NCI-H510A treated with DMSO at 0.1 percent for 48 hours (cell line): Measurements from ENCODE around the gene PRDM16.

Experiments
- DNase-seq: peaks from one replicate; lab custom pipeline; 2025; lab: John Stamatoyannopoulos, UW

PRDM16 gene

DNA sequence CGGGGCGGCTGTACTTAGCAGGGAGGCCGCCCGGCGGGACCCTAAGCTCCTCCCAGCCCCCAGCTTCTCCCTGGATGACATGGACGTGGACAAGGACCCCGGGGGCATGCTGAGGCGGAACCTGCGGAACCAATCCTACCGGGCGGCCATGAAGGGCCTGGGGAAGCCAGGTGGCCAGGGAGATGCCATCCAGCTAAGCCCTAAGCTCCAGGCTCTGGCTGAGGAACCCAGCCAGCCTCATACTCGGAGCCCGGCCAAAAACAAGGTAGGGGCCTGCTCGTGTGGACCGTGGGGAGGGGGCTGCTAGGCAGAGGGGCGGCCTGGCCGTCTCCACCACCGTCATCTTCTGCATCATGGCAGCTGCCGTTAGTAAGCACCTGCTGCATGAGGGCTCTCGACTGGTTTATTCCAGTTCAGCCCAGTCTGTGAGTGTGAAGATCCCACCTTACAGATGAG is 394.4 kb downstream of the PRDM16 start:
- no peak for DNase-seq

DNA sequence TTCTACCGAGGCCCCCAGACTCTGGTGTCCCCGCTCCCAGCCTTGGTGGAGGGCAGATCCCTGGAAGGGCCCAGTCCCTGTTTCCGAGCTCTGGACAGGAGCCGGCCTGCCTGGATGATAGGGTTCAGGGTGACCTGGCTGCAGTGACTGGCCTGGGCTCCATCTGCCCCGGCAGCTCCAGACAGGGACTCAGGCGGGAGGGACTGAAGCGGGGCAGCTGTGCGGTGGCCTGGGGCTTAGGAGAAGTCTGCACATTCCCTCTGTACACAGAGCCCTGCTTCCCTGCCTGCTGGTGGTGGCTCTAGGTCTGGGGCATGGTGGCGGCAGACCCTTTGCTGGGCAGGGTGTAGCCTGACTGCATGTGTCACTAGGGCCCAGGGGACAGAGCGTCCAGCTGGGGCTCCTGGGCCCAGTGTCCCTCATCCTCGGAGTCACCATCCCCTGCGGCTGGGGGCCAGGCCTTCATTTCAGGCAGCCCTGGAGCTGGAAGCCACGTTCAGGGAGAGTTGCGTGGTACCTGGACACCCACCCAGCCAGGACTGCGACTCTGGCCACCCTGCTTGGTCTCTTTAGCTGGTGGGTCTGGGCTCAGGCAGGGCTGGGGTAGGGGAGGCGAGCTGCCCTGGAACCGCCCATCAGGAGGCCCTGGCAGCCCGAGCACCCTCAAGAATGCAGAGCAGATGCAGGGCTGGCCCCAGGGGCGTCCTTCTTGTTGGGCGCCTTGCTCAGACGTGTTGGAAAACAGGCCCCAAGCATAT is 395.1 kb downstream of the PRDM16 start:
- no peak for DNase-seq

DNA sequence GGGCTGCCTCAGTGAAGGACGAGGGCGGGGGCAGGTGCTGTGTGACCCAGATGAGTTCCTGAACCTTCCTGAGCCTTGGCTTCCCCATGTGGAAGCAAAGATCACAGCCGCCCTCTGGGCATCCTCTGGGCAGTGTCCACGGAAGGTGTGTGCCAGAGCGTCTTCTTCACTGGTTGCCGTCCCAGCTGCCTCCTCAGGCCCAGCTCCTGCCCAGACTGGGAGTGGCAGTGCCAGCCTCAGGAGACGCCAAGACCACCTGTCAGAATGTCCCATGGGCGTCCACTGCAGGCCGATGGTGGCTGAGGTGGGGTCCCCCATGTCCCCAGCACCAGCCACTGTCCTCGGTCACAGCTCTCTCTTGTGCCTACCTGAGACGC is 395.6 kb downstream of the PRDM16 start:
- DNase-seq: no peak

DNA sequence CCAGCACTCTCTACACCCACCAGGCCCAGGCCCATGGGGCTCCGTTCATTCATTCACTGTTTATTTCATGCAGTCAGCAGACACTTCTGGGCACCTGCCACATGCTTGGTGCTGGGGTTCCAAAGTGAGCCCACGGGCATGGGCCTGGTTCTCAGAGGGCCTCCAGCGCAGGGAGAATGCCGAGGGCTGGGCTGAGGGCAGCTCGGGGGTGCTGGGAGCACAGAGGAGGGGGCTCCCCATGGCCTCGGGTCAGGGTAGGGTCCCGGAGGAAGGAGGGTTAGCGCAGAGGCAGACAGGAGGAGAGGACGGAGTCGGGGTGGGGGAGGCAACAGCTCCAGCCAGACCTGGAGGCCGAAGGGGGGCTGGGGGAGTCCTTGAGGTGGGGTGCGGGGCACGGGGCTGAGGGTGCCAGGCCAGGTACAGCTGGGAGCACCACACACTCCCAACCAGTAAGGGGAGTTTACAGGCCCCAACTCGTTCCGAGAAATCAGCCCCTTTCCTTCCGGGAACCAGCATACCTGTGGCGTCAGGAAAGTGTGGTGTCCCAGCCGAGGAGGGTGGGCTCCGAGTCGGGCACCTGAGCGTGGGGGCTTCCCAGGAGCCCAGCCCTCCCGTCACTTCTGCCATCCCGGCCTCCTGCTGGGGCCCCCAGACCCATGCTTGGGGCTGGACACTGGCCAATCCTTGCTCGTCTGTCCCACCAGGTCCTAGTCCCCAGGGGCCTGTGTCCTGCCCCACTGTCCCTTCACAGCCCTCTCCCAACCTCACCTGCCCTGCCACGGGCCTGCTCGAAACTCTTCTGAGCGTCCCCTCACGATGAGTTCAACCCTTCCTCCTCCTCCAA is 396.3 kb downstream of the PRDM16 start:
- no peak for DNase-seq

DNA sequence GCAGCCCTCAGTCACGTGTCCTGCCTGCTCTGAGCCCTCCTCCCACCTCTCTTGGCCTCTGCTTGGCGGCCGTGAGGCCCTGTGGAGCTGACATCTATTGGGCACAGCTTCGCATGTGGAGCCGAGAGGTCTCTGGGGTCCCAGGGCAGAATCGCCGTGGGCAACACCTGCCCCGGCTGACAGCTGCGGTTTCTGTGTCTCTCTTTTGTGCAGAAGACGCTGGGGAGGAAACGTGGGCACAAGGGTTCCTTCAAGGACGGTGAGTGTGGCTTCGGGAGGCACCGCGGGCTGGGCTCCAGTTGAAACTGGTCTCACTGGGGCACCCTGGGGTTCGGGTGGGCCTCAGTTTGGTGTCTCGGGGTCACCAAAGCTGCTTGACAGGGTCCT is 396.9 kb downstream of the PRDM16 start:
- DNase-seq: no peak

DNA sequence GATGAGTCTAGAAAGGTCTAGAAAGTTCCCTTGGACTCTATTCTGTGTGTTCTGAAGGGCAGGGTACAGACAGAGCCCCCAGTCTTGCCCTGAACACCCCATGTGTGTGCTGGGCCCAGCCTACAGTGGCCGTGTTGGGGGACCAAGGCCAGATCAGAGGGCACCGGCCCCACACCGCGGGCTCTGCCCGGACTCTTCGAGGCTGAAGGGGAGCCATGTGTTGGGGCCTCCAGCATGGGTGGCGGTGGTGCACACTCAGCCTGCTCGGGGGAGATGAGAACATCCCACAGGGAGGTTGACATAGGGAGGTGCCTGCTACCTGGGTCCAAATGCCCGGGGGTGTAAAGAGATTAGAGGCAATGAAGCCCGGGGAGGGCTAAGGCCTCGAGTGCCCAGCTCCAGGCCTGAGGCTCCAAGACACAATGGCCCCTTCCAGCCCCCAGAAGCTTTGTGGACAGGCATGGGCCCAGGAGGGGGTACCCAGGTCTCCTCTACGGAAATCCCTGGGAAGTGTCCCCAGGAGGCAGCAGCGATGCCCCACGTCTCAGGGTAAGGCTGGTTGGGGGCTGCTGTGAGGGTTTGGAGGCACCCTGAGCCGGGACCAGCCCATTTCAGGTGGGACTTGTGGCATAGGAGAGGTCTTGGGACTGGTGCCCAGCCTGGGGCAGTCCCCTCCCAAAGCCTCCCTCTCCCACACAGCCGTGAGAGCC is 397.5 kb downstream of the PRDM16 start:
- no peak for DNase-seq

DNA sequence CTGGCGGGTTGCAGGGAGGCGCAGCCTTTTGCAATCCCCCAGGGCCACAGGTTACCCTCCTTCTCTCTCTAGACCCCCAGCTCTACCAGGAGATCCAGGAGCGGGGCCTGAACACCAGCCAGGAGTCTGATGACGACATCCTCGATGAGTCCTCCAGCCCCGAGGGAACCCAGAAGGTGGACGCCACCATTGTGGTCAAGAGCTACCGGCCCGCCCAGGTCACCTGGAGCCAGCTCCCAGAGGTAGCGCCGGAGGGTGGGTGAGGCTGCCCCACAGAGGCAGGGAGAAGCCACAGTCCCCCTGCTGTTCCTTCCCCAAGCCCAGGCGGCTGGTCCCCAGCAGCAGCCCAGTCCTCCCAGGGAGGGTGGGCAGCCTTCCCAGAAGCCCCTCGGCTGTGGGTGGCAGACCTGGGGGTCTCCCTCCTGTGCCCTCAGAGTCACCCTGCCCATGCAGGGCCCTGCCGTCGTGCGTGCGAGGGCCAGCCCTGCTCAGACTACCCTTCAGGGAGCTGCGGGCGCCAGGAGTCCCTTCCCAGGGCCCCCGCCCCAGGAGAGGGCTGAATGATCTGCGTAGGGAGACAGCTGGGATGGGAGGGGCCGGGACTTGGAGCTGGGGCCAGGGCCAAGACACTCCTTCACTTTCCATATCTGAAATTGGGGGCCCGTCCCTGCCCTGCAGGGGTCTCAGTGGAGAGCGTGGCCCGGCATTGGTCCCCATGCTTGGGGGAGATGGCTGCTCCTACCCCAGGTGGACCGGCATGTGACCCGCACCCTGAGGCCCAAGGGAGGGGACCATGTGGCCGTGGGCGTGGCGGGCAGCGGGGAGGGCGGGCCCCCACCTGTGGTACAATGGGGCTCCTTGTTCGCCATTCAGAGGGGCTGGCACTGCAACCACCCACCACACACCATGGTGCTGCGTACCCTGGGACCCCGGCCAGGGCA is 398.4 kb downstream of the PRDM16 start:
- no peak for DNase-seq

DNA sequence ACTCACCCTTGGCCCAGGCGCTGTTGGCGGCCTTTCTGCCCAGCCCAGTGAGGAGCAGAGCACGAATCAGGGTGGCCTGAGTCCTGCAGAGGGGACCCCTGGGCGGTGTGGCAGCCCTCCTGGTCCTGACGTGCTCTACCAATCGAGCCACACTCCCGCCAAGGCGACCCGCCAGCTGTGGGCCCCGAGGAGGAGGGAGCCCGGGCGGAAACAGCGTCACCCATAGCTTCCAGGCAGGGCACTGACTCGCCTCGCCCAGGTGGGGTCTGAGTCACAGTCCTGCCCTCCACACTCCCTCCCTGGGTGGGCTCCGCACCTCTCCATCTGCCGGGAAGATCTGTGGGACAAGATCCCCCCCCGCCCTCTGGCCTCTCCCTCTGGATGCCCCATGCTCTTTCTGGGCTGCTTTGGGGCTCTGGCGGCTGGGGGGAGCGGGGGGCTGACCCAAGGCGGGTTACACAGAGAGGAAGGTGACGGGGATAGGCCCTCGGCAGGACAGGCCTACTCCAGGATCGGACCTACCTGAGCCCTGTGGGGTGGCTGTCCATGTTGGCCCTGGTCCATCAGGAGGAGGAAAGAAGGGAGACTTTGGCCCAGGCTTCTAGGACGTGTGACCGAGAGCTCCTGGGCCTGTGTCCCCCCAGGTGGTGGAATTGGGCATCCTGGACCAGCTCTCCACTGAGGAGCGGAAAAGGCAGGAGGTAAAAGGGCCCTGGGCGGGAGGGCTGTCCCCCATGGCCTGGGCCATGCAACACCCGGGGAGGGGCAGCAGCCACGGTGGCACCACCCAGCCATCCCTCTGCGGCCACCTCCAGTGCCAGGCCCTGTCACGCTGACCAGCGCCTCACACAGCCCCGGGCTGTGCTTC is 399.5 kb downstream of the PRDM16 start:
- no peak for DNase-seq

DNA sequence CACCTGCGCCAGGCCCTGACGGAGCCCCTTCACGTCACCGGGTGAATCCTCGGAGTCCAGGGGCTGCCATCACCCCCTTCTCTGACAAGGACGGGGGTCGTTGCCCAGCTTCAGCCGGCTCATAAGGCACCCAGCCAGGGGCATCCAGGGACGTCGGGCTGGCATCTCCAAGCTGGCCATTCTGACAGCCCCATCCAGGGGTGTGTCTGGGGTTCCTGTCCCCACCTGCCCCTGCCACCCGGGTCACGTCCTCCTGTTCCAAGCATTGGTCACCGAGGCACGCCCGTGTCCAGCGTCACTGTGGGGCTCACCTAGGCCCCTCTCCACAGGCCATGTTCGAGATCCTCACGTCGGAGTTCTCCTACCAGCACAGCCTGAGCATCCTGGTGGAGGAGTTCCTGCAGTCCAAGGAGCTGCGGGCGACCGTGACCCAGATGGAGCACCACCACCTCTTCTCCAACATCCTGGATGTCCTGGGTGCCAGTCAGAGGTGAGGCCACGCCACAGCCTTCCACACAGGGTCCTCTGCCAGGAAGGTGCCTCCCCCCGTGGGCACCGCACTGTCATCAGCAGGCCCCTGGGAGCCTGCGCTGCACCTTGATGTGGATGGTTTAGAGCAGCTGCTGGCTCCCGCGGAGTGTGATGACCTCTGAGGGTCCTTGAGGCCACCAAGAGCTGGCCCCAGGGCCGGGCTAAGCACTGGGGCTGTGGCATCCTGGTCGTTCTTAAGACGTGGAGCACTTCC is 400.3 kb downstream of the PRDM16 start:
- DNase-seq: no peak

DNA sequence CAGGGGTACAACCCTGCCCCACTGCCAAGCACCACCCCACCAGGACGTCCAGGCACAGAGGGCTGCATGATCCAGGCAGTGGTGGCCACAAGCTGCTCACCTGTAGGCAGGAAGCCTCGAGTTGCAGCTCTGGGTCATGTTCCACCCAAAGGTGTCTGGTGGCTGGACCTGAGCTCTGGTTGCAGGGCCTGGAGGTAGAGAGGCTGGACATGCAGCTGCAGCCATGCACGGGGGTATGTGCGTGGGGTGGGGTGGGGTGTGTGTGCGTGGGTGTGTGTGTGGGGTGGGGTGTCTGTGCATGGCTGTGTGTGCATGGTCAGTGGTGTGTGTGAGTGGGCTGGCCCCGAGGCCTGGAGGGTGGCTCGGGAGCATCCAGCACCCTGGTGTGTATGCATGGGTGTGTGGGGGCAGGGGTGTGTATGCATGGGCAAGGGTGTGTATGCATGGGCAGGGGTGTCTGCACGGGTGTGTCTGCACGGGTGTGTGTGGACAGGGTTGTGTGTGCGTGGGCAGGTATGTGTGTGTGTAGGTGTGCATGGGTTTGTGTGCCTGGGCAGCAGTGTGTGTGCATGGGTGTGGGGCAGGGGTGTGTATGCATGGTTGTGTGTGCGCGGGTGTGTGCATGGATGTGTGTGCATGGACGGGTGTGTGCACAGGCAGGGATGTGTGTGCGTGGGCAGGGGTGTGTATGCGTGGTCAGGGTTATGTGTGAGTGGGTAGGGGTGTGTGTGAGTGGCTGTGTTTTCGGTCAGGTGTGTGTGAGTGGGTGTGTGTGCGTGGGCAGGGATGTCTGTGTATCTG is 401.0 kb downstream of the PRDM16 start:
- DNase-seq: no peak

DNA sequence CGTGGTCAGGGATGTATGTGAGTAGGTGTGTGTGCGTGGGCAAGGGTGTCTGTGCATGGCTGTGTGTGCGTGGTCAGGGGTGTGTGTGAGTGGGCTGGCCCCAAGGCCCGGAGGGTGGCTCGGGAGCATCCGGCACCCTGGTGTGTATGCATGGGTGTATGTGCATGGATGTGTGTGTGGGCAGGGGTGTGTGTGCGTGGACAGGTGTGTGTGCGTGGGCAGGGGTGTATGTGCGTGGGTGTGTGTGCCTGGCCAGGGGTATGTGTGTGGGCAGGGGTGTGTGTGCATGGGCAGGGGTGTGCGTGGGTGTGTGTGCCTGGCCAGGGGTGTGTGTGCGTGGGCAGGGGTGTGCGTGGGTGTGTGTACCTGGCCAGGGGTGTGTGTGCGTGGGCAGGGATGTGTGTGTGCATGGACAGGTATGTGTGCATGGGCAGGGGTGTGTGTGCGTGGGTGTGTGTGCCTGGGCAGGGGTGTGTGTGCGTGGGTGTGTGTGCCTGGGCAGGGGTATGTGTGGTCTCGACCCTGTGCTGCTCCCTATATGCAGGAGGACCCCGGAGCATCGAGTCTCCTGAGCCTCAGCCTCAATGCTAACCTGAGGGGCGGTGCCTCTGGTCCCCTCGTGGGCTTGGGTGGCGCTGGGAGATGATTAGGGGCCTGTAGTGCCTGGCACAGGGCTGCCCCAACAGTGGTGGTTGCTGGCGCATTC is 401.8 kb downstream of the PRDM16 start:
- no peak for DNase-seq

DNA sequence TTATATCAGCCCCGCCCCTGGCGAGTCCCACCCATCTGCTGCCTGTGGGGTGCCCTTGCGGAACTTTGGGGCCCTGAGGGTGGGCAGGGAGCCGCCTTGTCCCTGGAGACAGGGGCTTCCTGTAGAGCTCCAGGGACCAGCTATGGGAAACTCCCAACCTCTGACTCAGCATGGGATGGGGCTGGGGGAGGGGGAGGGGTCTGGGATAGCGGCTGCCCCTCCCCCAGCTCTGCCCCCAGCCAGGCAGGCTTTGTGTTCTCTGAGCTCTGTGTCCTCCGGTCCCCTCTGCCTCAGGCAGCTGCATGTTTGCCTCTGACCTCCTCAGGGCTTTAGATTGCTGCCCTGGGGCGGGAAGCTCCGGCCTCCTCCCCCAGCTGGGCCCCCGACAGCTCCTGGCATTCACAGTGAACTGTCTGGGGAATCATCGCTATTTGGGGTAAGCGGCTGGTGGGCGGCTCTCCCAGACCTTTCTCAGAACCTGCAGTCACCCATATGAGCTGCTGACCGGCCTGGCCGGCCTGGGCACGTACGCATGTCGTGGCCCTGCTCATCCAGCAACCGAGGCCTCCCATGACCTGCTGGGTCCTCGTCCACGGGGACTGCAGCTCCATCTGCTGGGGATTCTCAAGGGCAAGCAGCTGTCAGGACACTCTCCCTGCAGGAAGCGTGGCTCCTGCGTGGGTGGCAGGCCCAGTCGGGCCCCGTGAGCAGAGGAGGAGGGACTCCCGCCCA is 402.5 kb downstream of the PRDM16 start:
- DNase-seq: no peak

DNA sequence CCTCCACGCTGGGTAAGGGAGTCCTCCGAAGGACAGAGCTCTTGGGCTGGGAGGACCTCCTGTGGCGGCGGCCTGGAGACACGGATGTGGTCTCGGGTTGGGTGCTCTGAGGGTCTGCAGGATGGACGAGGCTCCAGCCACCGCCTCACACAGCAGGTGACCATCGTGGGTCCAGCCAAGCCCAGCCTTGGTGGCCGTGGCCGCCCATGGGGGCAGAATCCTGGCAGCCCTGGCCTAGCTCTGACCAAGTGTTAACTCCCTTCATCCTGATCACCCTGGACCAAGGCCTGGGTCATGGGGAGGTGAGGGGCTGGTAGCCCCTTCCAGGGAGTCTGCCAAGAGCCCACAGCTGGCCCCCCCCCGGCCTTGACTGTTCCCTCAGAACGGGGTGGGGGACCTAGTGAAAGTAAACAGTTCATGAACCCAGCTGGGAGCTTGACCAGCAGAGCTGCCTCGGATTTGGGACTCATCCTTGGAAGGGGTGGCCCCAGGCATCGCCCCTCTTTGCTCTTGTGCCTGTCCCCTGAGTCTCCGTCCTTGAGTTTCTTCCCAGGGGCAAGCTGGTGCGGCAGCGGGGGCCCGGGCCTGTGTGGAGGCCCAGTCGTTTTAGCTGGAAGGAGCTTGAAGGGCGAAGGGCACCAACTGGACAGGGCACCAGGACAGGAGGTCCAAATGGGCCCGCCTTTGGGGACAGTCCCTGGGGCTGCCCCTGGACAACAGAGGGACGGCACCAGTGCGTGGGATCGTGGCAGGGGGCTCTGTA is 403.3 kb downstream of the PRDM16 start:
- DNase-seq: no peak

DNA sequence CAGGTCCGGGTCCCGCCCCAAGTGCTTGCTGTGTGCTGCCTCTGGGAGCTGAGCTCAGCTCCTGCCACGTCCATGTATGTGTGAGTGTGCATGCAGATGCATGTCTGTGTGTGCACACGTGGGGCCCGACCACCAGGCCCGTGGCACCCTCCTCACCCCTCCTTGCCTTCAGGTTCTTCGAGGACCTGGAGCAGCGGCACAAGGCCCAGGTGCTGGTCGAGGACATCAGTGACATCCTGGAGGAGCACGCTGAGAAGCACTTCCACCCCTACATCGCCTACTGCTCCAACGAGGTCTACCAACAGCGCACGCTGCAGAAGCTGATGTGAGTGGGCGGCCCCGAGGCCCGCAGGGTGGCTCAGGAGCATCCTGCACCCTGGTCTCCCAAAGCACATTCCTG is 403.9 kb downstream of the PRDM16 start:
- DNase-seq: no peak

DNA sequence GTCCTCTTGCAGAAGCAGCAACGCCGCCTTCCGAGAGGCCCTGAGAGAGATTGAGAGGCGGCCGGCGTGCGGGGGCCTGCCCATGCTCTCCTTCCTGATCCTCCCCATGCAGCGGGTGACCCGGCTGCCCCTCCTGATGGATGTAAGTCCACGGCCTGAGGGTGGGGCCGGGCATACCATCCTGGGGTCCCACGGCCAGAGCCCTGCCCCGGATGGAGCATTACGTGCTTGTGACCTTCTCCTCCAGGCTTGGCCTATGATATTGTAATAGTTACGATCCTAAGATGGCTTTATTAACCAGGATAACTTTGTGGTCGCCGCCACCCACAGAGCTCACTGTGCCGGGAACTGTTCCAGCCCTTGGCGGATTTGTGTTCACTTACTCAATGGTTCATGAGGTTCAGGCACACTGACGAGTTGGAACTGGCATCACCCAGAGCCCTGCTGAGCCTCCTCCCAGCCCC is 404.4 kb downstream of the PRDM16 start:
- no peak for DNase-seq

DNA sequence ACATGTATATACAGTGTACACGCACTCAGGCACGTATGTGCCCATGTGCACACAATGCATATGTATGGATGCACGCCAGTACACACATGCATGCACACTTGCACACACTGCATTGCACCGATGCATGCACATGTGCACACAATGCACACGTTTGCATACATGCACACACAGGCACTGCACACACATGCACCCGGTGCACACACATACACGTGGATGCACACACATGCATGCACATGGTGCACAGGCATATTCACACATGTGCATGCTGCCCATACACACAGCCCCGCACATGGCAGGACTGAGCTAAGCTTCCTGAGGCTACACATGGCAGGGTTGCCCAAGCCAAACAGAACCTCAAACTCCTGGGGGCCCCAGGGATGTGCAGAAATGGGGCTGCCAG is 405.0 kb downstream of the PRDM16 start:
- DNase-seq: no peak

DNA sequence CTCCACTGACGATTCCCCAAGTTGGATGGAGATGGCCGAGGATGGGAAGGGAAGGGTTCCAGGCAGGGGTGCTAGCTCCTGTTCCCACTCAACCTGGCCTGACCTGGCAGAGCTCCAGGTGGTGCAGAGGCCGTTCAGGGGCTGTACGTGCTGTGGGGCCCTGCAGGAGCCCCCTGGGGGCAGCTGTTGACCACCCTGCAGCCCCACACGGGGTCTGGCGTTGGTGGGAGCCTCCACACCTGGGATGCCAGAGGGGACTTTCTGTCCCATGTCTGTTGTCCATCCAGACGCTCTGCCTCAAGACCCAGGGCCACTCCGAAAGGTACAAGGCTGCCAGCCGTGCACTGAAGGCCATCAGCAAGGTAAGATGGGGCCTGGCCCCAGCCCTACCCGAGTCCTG is 405.4 kb downstream of the PRDM16 start:
- no peak for DNase-seq
